Islet precursor cell (in vitro differentiated cells): Measurements from ENCODE around the gene HOXB13.

Source experiments
- DNase-seq: peaks from one replicate; pipeline ENCODE4 v3.0.0-alpha.2; 2018

HOXB13 gene

DNA sequence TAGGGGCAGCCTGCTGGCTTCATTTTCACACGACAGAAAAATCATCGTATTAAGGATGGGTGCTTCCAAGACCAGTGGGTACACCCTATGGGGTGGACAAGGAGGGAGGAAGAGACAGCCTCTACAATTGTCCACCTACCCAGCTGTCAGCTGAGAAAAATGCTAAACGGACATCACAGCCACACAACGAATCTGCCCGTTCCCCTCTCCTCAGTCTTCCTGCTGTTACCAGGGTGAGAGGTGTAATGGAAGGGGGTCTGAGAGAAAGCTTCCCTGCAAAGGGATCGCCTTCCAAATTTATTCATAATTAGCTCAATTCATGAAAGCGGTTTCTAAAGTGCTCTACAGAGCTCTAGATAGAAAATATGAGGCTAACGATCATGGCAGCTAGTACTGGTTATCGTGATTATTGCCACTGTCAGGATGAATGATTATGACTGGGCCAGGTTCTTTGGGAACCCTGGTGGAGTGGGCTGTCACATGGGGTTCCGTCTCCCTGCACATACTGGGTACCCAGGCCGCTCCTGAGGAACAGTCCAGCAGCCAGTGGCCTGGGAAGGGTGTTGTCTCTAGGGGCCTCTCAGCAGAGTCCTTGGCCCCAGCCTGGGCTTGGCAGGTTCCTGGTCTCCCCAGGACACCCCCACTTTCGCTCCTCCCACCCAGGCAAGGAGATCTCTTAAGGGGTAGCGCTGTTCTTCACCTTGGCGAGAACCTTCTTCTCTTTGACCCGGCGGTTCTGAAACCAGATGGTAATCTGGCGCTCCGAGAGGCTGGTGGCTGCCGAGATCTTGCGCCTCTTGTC is 2.2 kb downstream of the HOXB13 start:
- no peak for DNase-seq

GRCh38 chr17:48725288-48726064 is 3.1 kb downstream of the HOXB13 start:
- DNase-seq = no peak

GRCh38 chr17:48725004-48725287 is 3.6 kb downstream of the HOXB13 start:
- no peak for DNase-seq

GRCh38 chr17:48724251-48725003 is 4.1 kb downstream of the HOXB13 start:
- peak; percentile 93 for DNase-seq

GRCh38 chr17:48723423-48724250 is 4.9 kb downstream of the HOXB13 start:
- peak; percentile 76 for DNase-seq

GRCh38 chr17:48722915-48723422 is 5.6 kb downstream of the HOXB13 start, which contains the start of gene PRAC2:
TSS of gene PRAC2 (plus strand) at chr17:48723185. CDS start at chr17:48724411, 1,226 bp downstream.
- peak; percentile 82 for DNase-seq

- peak; percentile 75 for DNase-seq
These were observed 6.2 kb downstream of the HOXB13 start, which contains the start of gene PRAC1 for GRCh38 chr17:48722201-48722907. TSS of gene PRAC1 (minus strand) at chr17:48722518. CDS start at chr17:48722392, 126 bp downstream.

DNA sequence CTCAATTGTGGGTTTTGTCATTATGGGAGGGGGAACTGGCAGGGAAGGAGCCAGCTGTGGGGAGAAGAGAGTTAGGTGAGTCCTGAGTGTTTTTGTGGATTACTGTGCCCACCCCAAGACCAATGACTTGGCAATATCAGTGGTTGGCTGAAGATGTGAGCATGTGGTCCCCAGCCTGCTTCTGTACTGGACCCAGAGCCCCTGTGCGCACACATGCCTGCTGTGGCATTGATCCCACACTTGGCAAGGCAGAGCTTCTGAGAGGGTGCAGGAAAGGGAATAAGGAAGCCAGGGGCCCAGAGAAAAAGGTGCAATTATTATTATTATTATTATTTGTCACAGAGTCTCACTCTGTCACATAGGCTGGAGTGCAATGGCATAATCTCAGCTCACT is 7.5 kb downstream of the HOXB13 start:
- DNase-seq = no peak

- no peak for DNase-seq
These were observed 8.1 kb downstream of the HOXB13 start for GRCh38 chr17:48720266-48721008.

GRCh38 chr17:48719642-48720265 is 8.8 kb downstream of the HOXB13 start:
- DNase-seq = peak; percentile 86

DNA sequence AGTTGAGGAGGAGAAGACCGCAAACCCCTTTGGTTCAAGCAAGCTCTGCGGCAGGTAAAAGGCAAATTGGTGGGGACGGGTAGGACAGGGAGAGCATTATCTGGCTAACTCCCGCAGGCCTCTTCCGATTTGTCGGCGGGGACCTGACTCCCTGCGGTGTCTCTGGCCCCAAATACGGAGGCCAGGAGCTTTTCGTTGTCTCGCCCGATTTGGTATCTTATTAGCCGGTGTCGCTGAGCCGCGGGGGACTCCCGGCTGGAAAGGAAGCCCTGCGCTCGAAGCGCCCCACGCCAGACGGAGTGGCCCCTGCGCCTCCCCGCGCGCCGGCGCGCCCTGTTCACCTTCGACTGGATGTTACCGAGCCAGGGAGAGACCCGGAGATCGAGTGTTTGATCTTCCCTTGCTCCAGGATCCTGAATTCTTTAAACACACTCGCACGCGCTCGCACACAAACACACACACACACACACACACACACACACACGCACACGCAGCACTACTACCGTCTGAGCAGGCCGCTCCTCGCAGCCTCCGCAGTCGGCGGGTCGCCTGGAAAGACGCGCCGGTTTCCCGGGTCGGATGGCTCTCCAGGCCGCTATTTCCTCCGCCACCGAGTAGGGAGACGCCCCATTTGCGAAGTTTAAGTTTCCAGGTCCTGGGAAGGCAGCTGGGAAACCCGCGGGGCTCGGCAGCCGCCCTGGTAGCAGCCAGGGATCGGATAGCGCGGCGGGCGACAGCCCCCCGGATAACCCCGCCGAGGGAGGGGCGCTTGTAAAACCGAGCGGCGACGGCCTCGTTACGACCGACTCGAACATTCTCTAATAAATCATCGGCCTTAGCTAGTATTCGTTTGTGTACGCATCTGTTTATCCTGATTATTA is 9.5 kb downstream of the HOXB13 start:
- DNase-seq = peak; percentile 83

- no peak for DNase-seq
These were observed 10.3 kb downstream of the HOXB13 start for GRCh38 chr17:48718227-48718760.

DNA sequence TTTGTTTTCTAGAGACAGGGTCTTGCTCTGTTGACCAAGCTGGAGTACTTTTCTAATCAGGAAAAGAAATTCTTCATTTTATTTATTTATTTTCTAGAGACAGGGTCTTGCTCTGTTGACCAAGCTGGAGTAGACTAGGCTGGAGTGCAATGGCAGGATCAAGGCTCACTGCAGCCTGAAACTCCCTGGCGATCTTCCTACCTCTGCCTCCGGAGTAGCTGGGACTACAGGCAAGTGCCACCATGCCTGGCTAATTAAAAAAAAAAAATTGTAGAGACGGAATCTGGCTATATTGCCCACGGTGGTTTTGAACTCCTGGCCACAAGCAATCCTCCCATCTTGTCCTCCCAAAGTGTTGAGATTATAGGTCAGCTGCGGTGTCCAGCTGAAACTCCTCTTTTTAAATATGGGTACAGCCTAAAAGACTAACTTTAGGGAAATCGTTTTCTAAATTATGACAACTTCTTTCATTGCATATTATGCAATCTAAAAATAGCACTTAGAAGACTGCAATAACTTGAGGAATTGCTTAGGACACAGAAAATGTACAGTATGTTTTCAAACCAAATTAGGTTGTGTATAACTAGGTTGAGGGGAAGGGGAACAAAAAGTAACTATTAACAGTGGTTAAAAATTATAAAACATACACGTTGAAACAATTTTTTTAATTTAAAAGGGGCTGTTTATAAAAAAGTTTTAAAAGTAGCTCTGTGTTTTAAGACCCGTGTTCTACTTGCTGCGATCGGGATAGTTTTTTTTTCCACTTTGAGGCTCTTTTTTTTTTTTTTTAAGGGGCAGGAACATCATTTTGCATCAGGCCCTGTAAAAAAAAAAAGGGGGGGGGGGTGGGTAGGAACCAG is 11.0 kb downstream of the HOXB13 start:
- peak; percentile 35 for DNase-seq

- peak; percentile 9 for DNase-seq
These were observed 12.0 kb downstream of the HOXB13 start for GRCh38 chr17:48716549-48716948.

DNA sequence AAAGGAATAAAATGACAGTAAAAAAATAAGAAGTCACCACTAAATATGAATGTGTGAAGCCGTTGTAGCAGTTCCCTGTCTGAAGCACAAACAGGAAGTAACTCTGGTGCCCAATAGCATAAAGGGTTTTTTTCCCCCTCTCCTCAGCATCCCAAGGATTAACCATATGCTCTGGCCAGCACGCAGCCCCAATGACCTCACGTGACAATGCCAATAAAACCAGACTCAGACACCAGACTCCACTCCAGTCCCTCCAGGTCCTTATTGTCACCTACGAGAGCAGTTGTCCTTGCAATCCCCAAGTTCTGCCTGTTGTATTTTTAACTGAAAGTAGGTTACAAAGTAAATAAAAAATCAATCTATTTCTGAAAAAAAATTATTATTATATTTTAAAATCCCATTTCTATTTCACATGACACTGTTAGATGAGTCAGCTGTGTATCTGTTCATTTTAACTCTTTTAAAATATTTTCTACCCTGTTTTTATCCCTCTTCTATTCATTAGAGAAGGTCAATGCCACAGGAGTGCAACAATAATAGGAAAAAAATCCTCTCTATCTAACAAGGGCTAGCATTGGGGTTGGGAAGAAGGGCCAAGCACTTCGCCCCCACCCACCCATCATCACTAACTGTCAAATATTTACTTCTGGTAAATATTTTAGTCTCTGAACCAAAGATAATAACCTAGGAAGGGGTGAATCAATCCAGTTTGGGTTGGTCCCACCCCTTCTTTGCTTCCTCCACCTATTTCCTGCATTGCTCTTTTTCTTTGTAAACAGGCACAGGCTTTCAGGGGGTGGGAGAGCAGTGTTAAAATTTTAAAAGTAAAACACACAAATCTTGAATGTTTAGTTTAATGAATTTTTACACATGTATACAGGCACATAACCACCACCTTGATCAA is 12.8 kb downstream of the HOXB13 start:
- peak; percentile 60 for DNase-seq

DNA sequence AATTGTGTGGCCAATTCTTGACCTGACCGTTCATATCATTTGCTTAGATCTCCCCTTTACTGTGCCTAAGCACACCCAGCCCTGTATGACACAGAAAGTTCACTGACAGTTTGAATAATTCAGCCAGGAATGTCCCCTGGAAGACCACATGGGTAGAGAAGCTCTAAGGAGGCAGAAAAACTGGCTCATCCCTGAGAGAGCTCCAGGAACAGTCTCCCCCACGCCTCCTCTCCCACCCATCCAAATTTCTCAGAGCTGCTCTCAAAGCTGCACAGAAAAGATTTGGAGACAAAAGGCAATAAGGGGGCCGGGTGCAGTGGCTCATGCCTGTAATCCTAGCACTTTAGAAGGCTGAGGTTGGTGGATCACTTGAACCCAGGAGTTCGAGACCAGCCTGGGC is 17.4 kb downstream of the HOXB13 start:
- peak; percentile 66 for DNase-seq
